ENCODE data around the gene ARIH2.

DNA sequence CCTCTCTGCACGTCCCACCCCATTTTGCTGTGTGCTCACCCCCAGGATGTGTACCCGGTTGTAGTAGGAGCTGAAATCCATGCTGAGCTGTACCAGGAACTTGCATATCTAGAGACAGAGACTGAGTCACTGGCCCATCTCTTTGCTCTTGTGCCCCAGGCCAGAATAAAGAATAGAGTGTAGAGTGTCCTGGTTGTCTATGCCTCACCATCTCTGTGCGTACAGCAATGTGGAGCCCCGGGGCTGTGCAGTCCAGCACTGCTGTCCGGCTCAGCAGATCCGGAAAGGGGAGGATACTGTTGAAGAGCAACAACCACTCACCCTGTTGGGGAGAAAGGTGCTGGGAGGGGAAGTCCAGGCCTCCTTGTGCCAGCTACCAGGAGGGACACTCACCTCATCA, 97.1 kb downstream of the ARIH2 start:
- TF ChIP-seq POLR2A (IDR thresholded peaks at IDR 0.05) (no peak), POLR2AphosphoS5 (IDR thresholded peaks at IDR 0.05) (no peak), EP300 (IDR thresholded peaks at IDR 0.05) (no peak)
- TF ChIP-seq, protein P1, sequence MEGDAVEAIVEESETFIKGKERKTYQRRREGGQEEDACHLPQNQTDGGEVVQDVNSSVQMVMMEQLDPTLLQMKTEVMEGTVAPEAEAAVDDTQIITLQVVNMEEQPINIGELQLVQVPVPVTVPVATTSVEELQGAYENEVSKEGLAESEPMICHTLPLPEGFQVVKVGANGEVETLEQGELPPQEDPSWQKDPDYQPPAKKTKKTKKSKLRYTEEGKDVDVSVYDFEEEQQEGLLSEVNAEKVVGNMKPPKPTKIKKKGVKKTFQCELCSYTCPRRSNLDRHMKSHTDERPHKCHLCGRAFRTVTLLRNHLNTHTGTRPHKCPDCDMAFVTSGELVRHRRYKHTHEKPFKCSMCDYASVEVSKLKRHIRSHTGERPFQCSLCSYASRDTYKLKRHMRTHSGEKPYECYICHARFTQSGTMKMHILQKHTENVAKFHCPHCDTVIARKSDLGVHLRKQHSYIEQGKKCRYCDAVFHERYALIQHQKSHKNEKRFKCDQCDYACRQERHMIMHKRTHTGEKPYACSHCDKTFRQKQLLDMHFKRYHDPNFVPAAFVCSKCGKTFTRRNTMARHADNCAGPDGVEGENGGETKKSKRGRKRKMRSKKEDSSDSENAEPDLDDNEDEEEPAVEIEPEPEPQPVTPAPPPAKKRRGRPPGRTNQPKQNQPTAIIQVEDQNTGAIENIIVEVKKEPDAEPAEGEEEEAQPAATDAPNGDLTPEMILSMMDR (IDR thresholded peaks at IDR 0.05), result no peak
